Measurements from ENCODE around the gene USP40.

USP40 gene

GRCh38 chr2:233443511-233444183, 122.9 kb downstream of the USP40 start:
- peak; percentile 76 for DNase-seq (ENCODE audit: low read depth)

GRCh38 chr2:233442028-233442310, 124.6 kb downstream of the USP40 start:
- no peak for DNase-seq (ENCODE audit: low read depth)

DNA sequence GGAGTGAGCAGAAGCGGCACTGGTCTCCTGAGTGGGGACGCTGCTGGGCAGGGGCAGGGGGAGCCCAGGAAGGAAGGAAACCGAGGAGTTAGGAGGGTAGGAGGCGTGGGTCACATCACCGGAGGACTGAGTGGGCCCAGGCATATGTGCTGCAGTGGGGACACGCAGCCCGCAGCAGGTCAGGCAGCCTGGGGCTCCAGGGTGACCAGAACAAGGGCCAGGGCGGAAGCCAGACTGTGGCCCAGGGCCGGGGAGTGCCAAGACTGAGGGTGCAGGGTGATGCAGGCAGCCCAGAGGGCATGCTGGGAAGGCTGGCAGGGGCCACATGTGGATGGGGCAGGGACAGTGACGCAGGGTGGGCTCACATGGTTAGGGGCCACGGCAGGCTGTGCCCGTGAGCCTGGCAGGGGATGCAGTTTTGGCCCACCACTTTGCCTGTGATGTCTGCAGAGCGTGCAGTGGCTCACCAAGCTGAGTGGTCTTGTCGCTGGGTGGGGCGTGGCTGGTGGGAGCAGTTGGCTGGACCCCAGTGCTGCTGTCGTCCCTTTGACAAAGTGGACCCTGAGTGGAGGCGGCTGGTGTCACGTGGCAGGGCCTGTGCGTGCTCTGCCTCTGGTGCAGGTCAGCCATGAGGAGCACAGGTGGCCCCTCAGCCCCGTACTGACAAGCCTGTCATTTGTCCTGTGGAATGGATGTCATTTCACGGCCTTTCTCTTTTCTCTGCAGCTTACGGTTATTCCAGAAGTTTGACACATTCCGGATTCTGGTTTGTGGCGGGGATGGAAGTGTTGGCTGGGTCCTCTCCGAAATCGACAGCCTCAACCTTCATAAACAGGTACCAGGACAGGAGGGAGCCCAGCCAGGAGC, 125.2 kb downstream of the USP40 start:
- DNase-seq (ENCODE audit: low read depth) = no peak

DNA sequence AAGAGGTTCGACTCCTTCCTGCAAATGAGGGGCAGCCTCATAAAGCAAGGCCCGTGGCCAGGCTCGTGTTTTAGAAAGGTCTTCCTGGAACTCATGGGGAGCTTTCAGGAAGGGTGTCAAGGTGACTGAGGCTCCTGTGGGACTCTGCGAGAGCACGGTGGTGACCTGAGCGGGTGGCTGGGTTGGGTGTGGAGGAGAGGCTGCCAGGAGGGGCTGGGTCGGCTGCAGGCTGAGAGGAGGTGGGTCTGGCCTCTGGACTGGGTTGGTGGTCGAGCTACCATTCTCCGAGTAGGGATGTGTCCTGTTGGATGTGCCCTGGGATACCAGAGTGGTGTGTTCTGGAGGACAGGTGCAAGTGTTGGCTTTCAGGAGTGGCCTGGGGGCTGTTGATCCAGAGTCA, 125.9 kb downstream of the USP40 start:
- DNase-seq (ENCODE audit: low read depth) = no peak

DNA sequence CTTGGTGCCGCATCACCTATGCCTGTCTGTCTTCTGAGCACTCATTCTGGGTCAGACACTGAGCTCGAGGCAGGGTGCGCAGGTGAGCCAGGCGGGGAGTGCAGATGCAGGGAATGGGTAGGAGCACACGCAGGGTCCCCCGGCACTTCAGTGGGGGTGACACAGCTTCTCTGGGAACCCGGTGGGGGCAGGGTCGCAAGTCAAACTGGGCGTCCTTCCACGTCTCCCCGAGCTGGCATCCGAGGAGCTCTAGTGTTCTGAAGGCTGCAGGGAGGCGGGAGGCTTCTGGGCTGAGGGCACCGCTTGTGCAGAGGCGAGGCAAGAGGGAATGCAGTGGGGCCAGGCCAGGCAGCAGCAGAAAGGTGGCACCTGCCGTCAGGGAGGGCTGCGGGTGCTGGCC, 126.3 kb downstream of the USP40 start:
- no peak for DNase-seq (ENCODE audit: low read depth)

GRCh38 chr2:233439191-233439590, 127.4 kb downstream of the USP40 start:
- no peak for DNase-seq (ENCODE audit: low read depth)

DNA sequence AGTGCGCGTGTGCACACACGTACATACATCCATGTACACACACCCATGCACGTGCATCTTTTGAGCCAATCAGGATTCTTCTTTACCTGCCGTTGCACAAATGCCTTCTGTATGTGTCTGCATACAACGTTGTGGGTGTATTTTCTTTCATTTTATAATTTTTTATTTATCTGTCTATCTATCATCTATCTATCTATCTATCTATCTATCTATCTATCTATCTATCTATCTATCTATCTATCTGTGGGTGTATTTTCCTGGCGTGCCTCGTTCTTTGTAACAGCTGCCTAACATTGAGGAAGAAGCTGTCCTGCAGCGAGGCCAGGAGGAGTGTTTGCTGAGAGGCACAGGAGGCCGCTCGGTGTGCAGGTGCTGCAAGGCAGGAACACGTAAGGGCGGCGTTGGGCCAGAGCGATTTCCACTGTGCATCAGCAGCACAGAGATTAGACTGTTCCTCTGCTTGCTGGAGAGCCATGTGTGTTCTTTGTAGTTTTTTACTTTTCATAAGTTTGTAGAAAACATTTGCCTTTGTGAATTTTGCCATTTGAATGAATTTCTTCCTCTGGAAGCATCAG, 127.9 kb downstream of the USP40 start:
- no peak for DNase-seq (ENCODE audit: low read depth)

- no peak for DNase-seq (ENCODE audit: low read depth)
Measured at GRCh38 chr2:233437439-233437955, 129.1 kb downstream of the USP40 start.

- no peak for DNase-seq (ENCODE audit: low read depth)
Measured at GRCh38 chr2:233436691-233437438, 129.7 kb downstream of the USP40 start.

DNA sequence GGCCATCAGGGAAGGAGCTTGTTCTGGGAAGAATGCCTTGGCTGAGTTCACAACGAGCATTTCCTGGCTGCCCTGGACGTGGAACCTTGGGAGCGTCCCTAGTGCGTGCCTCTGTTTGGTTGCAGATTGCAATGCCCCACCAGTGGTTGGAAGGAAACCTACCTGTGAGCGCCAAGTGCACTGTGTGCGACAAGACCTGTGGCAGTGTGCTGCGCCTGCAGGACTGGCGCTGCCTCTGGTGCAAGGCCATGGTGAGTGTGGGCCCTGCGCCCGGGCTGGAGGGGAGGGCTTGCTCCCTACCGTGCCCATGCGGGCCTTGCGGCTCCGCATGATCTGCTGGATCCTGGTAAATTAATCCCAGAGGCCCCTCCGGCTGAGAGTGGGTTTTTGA, 130.4 kb downstream of the USP40 start:
- no peak for DNase-seq (ENCODE audit: low read depth)

DNA sequence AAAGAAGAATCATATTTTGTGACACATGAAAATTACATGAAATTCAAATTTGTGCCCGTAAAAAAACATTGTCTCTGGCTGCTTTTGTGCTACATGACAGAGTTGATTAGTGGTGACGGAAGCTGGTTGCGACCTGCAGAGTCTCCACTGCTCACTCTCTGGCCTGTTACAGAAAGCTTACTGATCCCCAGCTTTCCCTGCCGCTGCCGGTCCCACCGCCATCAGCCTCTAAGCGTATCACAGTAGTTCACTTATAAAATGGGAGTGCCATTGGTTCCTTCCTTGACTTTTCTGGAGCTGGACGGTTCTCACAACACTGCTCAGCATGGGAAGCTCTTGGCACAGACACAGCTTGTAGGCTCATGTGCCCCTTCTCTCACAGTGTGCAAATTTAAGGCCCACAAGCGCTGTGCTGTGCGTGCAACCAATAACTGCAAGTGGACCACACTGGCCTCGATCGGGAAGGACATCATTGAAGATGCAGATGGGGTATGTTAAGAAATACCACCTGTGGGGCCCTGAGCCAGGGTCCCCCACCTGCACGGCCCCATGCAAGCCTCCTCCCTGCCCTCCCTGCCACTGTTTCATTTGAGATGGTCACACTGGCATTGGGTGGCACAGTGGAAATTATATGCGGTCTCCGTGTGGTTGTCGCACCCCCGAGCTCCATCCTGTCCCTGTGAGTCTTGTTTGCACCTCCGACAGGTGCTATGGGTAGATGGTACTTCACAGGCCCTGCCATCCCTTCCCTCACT, 131.0 kb downstream of the USP40 start:
- DNase-seq (ENCODE audit: low read depth) = no peak

- no peak for DNase-seq (ENCODE audit: low read depth)
Measured at GRCh38 chr2:233434666-233435330, 131.8 kb downstream of the USP40 start.

- no peak for DNase-seq (ENCODE audit: low read depth)
Measured at GRCh38 chr2:233433794-233434193, 132.8 kb downstream of the USP40 start.

DNA sequence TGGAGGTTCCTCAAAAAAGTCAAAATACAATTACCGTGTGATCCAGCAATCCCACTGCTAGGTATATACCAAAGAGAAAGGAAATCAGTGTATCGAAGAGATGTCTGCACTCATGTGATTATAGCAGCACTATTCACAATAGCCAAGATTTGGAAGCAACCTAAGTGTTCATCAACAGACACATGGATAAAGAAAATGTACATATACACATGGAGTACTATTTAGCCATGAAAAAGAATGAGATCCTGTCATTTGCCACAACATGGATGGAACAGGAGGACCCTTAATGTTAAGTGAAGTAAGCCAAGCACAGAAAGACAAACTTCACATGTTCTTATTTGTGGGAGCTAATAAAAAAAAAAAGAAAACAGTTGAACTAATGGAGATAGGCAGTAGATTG, 133.6 kb downstream of the USP40 start:
- no peak for DNase-seq (ENCODE audit: low read depth)

- no peak for DNase-seq (ENCODE audit: low read depth)
Measured at GRCh38 chr2:233430651-233431050, 135.9 kb downstream of the USP40 start.

- no peak for DNase-seq (ENCODE audit: low read depth)
Measured at GRCh38 chr2:233430081-233430480, 136.5 kb downstream of the USP40 start.

DNA sequence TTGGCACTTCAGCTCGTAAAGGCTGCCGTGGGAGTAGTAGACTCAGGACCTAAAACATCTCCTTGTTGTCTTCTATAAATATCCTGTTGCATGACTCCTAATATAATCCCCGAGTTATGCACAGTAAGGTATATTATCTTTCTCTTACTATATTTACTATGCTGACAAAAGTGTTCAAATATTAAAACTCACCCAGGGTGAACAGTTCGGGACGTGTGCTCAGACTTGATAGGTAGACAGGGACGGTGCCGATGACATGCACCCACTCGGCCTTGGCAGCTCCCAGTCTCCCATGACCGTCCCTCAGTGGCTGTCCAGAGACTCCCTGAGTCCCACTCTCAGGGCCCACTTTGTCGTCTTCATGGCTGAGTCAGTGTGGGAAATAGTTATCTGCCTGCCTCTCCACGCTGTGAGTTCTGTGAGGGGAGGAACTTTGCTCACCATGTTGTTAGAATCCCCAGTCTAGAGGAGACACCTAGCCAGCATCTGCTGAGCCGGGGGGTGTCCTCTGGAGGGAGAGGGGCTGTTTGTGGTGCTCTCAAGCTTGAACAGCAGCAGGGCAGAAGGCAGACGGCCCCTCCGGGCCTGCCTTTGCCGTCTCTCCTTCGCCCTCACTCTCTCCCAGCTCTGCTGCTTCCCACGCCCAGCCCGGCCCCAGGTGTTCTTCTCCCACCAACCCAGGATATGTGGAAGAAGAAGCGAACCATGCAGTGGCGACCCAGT, 137.2 kb downstream of the USP40 start:
- DNase-seq (ENCODE audit: low read depth) = no peak

GRCh38 chr2:233428438-233428837, 138.1 kb downstream of the USP40 start:
- no peak for DNase-seq (ENCODE audit: low read depth)

DNA sequence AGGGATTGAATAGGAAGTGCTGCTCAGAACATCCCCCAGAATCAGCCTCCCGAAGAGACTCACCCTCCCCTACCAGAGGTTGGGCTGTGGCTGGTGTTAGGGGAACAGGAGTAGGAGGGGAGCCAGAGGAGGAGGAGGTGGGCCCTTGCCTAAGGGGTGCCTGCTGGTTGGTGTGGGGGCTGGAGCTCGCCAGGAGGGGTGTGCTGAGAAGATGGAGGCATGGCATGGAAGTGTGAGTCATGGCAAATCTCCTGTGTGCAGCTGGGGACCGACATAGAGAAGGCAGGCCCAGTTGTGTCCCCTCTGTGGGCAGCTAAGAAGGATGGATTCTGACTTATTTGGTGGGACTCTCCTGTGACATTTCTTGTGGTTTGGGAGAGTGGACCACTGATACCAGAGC, 138.6 kb downstream of the USP40 start:
- no peak for DNase-seq (ENCODE audit: low read depth)

- no peak for DNase-seq (ENCODE audit: low read depth)
Measured at GRCh38 chr2:233426619-233427342, 139.8 kb downstream of the USP40 start.

All from activated T-cell treated with anti-CD3 and anti-CD28 coated beads for 1 hour (primary cell).